IPS-NIHi7 (cell line): ENCODE data around the gene ASXL2.

ENCODE experiments used
- DNase-seq: peaks from one replicate; pipeline ENCODE4 v3.0.0; 2012; ENCODE audit warnings: mixed read lengths; ENCODE audit errors: extremely low spot score

Gene ASXL2

DNA sequence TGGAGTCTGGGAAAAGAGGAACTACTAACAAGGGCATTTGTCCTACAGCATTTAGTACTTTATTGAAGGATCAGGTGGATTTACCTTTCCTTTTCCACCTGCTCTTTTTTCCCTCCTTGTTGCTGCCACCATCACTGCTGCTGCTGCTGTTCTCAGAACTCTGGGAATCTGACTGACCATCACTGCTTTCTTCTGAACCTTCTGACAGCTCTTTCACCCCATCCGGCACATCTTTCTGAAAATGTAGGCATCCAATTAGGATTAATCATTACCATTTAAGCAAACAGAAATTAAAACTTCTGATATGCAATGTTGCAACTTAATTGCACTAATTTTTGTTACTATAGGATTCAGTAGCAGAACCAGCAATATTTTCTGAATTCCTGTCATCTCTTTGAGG lies 79.0 kb downstream of the ASXL2 start:
- no peak for DNase-seq

DNA sequence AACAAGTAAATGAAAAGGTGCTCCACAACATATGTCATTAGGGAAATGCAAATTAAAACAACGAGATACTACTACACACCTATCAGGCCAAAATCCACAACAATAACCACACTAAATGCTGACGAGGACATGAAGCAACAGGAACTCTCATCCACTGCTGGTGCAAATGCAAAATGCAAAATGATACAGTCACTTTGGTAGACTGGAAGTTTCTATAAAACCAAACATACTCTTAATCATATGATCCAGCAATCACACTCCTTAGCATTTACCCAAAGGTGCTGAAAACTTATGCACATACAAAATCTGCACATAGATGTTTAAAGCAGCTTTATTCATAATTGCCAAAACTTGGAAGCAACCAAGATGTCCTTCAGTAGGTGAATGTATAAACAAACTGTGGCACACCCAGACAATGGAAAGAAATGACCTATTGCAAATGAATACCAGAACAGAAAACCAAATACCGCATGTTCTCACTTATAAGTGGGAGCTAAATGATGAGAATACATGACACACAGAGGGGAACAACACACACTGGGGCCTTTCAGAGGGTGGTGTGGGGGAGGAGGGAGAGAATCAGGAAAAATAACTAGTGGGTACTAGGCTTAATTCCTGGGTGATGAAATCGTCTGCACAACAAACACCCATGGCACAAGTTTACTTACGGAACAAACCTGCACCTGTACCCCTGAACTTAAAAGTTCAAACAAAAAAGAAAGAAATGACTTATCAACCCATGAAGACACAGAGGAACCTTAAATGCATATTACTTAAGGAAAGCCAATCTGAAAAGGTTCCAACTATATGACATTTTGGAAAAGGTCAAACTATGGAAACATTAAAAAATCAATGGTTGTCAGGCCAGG lies 80.4 kb downstream of the ASXL2 start:
- DNase-seq = no peak

DNA sequence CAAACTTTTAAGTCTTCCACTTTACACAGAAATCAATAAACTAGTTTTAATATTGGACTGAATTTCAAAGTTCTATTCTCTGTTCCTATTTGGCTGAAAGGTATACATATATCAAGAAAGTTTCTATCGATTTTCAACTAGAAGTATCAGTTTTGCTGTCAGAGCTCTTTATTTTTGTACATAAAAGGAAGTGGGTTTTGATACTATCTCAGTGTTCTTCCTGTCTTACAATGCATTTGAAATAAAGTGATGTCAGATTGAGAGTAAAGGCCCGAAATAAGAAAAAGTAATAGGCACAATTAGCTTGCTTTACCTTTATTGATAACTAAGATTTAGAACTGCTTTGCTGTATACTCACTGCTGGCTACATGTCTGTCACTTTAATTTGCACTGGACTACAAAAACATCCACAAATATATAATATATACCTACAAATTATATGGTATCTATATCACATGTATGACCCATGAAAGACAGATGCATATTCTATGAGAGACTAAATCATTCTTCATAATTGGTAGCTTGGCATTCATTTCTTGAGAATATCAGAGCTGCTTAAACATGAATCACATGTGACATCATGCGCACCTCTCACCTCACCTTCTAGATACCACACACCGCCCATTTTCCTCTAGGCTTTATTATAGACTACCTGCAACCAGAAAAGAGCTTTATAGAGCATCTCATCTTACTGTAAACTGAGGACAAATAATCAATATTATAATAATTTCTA lies 83.6 kb downstream of the ASXL2 start:
- no peak for DNase-seq

DNA sequence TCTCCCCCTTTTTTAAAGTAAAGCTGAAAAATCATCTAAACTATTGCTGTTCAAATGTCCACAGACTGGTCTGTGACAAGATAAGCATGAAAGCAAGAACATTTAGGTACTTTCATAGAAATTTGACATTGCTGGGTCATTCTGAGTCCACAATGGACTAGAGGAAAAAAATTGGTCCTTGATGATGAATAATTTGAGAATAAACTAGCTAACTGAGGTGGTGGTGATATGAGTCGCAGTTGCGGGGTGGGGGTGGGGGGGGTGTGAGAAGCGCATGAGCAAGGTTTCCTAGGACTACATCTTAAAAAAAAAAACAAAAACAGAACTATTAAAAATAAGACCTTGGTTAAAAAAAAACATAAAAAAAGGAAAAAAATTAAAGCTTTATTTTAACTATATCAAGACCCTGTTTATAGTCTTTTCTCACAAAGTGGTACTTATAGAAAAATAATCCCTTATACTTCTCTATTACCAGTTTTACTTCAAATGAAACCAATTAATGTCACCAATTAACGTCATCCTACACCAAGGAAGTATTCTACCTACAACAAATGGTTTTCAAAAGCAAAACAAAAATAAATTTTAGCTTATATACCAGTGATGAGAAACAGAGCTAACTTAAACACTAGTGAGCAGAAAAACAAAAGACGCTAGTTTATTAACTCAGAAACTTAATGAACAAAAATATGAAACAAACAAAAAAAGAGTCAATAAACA lies 88.1 kb downstream of the ASXL2 start:
- DNase-seq = no peak

DNA sequence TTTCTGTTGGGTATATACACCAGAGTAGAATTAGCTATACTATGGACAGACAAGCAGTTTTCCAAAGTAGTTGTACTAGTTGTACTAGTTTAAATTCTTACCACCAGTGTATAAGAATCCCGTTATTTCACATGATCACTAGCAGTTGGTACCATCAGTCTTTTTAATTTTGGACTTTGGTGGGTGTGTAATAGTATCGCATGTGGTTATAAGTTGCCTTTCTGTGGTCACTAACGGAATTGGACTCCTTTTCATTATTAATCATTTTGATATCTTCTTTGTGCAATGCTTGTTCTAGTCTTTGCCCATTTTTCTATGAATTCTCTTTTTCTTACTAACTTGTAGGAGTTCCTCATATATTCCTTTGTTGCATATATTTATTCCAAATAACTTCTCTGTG lies 89.8 kb downstream of the ASXL2 start:
- no peak for DNase-seq

DNA sequence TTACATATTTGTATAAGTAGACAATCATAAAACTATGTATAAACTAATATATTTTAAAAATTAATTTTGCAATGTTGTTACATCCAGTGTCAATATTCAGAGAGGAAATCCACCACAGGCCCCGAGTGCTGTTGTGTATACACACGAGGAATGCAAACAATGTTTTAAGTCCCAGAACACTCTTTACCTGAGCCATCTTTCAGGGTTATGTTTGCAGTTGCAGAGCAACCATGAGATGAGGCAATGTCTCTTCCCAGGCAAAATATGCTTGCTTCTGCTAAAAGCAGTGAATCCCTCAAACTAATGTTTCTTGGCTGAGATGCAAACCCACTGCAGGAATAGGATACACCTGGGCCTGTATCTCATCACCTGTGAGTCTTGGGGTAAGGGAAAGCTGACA lies 91.3 kb downstream of the ASXL2 start:
- DNase-seq = no peak

DNA sequence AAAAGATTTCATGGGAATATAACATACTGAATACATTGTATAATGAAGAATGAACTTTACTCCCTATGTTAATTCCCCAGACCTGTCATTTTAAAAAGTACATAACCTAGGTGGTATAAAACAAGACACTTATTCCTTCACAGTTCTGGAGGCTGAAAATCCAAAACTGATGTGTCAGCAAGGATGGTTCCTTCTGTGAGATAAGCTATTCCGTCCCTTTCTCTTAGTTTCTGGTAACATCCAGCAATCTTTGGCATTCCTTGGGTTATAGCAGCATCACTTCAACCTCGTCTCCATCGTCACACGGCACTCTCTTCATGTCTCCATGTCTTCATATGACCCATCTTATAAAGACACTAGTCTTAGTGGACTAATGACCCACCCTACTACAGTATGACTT lies 93.9 kb downstream of the ASXL2 start:
- no peak for DNase-seq

DNA sequence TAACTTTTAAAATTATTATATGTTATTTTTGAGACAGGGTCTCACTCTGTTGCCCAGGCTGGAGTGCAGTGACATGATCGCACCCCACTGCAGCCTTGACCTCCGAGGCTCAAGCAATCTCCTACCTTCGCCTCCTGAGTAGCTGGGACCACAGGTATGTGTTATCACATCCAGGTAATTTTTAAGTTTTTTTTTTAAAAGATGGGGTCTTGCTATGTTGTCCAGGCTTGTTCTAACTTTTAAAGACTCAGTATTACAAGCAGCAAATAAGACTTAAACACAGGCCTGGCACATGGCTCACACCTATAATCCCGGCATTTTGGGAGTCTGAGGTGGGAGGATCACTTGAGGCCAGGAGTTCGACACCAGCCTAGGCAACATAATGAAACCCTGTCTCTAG lies 101.2 kb downstream of the ASXL2 start:
- no peak for DNase-seq

DNA sequence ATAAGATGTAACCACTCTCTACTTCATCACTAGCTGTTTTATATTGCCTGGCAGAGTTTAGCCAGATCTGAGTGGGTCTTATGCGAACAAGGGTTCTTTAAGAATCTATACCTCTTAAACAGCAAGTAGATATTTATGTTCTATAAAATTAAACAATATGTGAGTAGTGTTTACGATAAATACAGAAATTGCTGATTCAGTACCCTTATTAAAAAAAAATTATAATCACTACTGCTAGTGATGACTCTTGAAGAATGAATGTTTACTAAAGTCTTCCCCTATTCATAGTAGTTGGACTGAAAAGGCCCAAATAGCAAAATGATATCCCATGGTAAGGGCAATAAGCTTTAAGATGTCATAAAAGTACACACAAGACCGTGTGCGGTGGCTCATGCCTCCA lies 106.2 kb downstream of the ASXL2 start:
- DNase-seq = no peak

DNA sequence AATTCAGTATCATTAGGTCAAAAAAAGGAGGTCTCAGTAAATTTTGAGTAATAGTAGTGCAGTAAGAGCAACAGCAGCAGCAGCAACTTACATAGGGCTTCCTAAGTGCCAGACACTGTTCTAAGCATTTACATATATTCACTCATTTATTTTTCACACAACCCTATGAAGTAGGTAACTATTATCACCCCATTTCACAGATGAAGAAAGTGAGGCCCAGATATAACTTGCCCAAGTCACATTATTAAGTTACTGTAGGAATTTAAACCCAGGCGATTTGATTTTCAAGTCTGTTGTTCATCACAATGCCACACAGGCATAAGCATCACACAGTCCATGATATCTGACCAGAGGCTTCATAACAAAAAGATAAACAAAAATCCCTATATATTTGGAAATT lies 114.7 kb downstream of the ASXL2 start:
- no peak for DNase-seq

DNA sequence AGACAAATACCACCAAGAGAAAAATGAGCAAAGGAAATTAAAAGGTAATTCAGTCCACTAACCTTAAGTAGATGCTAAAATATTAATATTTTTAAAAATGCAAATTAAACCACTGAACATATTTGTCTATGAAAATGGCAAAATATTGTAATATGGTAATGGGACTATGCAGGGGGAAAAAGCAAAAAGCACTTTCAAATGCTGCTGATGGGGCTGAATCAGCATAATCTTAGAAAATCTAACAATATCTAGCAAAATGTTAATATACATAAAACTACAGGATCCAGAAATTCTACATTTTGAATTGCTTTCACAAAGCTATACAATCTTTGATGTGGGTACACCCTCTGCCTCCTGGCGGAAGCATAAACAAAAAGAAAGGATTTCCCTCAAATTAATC lies 118.0 kb downstream of the ASXL2 start:
- DNase-seq = no peak

DNA sequence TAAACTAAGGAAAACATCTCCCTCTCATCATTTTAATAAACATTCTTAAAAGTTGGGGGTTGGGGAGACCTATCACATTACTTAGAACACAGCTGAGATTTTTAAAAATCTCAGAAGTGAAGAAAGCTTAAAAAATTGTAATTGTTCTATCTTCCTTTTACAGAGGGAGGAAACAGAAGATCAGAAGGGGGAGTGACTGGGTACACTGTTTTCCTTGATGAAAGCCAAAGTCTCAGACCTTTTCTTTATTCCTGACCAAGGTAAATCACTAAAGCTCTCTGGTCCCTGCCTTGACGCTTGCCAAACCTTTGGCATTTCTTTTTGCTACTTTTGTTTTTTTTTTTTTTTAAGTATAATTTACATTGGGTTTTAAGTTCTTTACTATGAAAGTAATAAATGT lies 119.9 kb downstream of the ASXL2 start:
- DNase-seq = no peak

DNA sequence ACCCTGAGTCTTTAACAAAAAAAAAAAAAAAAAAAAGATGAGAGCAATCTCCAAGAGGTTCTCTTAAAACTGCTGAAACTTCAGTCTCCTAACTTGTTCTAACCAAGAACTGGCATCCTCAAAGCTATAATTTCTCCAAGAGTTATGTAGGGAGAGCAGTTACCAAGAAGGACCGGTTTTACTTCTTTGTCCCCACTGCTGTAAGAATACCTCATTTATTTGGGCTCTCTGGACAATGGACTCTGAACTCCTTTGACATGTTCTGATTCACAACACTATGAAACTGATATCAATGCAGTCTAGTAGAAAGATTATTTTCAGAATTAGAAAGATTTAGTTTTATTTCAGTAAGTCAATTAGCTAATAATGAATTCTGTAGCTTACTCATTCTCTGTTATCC lies 120.4 kb downstream of the ASXL2 start:
- DNase-seq = no peak

DNA sequence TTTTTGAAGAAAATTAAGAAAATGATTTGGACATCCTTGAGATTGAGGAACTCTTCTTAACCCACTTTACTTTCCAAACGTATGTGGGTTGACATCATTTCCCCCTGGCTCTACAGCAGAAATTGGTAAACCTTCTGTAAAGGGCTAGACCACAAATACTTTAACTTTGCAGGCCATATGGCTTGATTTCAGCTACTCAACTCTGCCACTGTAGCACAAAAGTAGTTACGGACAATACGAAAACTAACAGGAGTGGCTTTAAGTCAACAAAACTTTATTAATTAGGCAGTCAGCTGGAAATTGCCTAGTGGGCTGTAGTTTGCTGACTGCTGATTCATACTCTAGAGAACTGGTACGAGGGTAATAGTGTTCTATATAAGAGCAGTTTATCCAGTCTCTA lies 121.8 kb downstream of the ASXL2 start:
- no peak for DNase-seq

DNA sequence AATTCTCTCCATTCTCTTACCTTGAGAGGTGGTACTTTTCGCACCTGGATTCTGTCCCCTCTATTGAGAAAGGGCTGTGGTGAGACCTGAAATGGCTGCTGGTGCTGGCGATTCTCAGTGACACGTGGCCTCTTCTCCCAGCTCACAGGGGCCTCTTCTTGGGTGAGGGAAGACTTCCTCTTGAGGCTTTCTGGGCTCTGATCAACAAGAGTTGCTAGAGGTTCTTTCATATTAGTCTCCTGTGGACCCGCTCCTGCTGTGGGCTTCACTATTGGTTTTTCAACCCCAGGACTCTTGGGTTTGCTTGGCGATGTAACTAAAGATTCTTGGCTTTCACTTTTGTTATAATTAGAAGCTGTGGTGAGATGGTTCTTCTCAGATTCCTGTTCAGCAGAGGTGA lies 128.6 kb downstream of the ASXL2 start:
- no peak for DNase-seq

DNA sequence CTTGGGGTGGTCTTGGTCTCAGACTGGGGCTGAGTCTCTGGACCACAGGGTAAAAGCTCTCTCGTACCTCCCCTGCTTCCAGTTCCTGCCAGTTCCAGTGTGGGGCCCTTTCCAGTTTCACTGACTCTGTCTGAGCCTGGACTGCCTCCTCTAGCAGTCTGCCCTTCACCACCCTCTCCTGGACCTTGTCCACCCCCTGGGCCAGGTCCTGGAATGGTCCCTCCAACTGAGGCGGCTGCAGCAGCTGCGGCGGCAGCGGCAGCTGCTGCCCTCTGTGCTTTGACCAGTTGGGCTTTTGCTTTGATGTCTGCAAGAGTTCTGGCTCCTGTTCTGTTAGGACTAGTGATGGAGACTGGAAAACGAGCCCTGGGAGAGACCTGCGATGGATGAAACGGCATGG lies 134.2 kb downstream of the ASXL2 start:
- no peak for DNase-seq

DNA sequence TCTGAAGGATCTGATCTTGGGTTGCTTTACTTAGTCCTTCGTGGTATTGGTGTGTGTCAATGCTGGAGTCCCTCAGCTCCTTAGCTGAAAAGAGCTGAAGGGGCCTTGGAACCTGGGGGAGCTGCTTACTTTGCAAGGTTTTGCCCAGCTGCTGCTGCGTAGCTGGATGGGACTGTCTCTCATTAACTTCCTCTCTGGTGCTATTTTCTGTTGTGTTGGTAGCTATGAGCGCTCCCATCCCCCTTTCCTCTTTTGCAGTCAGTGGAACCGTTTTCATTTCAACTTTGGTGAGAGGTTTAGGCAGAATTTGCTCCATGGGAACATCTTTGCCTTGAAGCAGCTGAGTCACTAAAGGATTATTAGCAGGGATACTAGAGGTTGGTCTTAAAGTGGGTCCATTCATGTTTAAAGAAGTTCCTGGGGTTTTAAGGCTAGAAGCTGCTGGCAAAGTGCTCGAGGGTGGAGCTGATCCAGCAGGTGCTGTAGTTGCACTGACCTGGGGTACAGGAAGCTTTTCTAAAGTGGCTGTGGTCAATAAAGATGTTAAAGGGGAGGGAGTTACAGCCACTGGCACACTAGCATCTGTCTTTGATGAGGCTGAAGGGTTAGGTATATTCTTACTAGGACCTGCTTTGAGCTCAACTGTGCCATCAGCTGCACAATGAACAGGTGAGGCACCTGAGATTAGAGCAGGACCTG lies 135.0 kb downstream of the ASXL2 start:
- no peak for DNase-seq

DNA sequence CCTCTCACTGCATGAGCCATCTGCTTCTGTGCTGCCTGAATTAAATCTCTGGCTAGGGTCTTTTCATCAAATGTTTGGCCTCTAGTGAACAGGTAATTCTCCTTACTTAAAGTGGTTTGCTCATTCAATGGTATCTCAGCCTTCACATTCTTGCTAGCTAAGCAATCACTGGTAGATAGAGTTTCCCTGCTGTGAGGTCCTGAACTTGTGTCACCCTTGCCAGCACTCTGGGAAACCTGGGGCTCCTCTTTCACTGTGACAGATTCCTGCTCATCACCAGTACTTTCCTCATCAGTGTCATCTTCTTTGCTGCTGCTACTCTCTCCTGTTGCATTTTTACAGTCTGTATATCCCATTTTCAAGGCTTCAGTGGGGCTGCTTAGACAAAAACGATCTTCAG lies 135.8 kb downstream of the ASXL2 start:
- no peak for DNase-seq

DNA sequence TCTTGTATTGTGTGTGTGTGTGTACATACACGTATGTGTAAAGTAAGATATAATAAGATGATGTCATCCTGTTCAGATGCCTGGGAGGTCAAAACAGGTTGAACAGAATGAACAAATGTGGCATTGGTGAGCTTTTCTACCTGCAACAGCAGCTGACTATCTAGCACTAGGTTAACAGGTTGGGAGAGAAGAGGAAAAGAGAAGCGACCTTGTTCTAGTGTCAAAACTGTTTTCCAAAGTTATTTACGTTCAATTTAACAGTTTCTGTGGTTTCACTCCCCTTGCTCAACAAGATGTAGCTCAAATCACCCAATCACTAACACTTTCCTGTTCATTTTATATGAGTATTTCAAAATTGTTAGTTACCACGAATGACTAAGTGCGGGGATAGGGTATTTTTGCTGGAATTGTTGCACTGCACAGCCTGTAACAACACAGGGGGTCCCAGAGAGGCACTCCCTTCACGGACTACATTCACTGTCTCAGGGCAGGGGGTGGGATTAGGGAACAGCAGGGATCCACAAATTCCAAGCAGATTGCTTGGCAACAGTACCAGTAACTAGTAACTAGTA lies 137.4 kb downstream of the ASXL2 start:
- DNase-seq = peak; percentile 47

DNA sequence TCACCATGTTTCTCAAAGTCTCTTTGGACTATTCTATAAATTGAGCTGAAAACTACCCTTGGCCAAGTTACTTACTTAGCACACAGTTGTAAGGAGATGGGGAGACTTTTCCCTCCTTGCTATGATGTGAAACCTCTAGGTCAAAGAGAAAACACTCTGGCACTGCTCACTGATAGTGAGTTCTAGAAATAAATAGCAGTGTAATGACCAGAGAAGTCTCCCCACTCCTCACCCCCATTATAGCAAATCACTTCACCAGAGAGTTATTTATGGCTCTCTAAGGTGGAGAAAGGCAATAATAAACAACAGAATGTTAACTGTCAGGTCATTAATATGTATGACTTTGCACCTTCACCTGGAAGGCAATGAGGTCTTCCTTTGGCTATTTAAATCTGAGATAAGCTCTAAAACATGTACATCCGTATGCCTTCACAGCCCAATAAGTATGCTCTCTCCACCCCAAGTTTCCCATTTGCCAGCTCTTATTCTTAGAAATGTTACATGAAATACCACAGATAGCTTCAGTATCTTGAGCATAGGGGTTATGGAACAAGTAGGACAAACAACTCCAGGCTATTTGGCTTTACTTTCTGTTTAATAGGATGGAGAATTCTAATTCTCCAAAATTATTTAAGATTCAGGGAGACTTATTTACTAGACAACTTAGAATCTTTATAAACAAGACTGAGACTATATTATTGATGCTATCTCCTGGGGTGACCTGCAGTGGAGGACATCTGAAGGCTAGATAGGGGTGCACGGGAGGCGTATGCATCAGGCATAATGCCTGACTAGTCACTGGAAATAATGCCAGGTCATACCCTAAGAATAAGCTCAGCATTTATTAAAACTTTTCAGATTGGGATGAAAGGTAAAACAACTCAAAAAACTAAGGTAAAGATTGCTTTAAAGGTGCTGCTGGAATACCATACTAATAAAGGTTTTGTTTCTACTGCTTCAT lies 139.6 kb downstream of the ASXL2 start:
- no peak for DNase-seq
